ENCODE data around the gene VTN.

Gene VTN

DNA sequence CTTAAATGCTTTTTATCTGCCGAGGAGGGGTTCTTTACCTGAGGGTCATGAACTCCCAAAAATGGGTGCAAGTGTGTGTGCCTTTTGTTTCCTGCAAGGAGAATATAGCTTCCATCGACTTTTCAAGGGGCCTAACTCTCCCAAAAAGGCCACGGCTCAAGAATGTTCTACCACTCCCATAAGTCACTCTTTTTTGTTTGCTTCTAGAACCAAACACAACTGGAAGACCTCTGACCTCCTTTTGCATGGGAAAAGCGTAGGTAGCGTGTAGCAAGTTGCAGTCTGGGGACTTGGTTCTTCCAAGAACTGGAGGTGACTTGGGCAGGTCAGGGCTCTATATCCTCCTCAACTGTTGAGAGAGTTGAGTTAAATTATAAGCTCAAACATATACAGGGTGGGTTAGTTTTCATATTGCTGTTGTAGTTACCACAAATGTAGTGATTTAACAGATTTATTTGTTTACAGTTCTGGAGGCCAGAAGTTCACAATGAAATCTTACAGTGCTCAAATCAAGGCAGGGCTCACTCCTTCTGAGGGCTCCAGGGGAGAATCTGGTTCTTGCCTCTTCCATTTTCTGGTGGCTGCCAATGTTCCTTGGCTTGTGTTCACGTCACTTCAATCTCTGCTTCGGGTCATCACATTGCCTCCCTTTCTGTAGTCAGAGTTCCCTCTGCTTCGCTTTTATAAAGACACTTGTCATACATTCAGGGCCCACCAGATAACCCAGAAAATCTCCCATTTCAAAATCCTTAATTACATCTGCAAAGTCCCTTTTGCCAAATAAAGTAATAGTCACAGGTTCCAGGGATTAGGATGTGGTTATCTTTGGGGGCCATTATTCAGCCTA lies 49.7 kb downstream of the VTN start:
- no peak for DNase-seq (ENCODE audit: low read depth in 2 of 2)

DNA sequence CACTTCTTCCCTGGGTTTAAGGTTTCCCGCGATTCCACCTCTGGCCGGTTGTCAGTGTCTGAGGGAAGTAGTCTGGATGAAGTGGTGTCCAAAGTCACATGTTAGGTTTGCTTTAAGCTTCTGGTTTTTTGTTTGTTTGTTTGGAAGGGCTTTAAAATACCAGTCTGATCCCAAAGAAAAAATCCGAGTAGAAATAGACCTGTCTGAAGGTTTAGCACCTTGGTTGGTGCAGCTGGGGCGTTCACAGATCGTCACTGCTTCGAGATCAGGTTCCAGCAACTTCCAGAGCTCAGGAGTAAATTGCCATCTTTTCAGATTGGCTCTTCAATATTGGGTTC lies 50.5 kb downstream of the VTN start:
- DNase-seq (ENCODE audit: low read depth in 2 of 2): no peak

- peak; percentile 92 to 94 for DNase-seq (ENCODE audit: low read depth in 2 of 2)
Observed at GRCh38 chr17:28318759-28319597, 51.1 kb downstream of the VTN start, which contains the start of gene TMEM97. Gene TMEM97, plus strand, starts transcription at chr17:28319200. Its CDS starts 40 bp downstream, at chr17:28319240.

DNA sequence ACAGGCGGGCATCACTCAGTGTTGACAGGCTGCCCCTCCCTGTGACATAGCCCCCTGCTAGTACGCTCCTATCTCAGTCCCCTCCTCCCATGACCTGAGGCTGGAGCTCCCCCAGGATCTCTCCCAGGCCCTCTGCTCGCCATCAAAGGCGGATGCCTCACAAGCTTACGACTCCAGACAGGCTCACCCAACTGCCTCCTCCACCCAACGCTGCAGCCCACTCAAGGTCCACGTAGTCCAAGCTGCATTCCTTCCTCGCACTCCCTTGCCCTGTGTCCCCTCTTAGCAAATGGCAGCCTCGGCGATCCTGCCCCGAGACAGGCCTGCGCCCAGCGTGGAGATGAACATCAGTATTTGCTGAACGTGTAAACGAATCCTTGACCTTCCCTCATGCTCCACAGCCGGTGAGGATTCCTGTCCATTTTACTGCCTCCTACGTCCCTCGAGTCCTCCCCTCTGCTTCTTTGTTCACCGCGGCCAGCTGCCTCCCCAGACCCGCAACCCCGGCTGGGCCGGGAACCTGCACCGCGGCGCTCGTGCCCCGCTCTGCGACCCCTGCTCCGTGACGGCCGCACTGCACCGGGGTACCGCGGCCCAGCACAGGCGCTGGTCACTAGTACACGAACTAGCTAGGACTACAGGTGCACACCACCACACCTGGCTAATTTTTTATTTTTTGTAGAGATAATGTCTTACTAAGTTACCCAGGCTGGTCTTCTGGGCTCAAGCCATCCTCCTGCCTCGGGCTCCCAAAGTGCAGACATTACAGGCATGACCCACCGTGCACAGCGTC lies 51.9 kb downstream of the VTN start:
- no peak for DNase-seq (ENCODE audit: low read depth in 2 of 2)
